GM12874 (cell line): ENCODE data around the gene DTNA.

ENCODE experiments used
- TF ChIP-seq, protein P1 (sequence below): IDR thresholded peaks from 2 replicates; pipeline ENCODE4 v1.5.1; 2011; ENCODE audit warnings: low read depth, mild to moderate bottlenecking, control low read depth, low read length, moderate library complexity; ENCODE audit not compliant: insufficient read depth

The DTNA gene

DNA sequence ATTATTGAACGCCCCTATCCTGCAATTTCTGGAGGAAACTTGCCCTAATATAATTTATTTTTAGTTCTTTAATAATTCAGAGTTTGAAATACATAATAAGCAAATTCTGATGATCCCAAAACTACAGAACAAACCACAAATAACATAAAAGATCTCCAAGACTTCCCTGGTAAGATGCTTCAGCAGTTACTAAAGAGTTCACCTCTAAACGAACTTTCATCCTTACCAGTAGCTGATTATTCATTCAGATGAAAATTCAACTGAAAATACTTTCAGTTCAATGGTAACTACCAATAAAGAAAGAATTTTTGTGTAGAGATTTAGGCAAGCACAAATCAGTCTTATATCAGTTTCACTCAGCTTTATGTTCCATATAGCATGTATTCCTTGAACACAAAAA is 201.0 kb downstream of the DTNA start:
- TF ChIP-seq, protein P1, sequence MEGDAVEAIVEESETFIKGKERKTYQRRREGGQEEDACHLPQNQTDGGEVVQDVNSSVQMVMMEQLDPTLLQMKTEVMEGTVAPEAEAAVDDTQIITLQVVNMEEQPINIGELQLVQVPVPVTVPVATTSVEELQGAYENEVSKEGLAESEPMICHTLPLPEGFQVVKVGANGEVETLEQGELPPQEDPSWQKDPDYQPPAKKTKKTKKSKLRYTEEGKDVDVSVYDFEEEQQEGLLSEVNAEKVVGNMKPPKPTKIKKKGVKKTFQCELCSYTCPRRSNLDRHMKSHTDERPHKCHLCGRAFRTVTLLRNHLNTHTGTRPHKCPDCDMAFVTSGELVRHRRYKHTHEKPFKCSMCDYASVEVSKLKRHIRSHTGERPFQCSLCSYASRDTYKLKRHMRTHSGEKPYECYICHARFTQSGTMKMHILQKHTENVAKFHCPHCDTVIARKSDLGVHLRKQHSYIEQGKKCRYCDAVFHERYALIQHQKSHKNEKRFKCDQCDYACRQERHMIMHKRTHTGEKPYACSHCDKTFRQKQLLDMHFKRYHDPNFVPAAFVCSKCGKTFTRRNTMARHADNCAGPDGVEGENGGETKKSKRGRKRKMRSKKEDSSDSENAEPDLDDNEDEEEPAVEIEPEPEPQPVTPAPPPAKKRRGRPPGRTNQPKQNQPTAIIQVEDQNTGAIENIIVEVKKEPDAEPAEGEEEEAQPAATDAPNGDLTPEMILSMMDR, result no peak

DNA sequence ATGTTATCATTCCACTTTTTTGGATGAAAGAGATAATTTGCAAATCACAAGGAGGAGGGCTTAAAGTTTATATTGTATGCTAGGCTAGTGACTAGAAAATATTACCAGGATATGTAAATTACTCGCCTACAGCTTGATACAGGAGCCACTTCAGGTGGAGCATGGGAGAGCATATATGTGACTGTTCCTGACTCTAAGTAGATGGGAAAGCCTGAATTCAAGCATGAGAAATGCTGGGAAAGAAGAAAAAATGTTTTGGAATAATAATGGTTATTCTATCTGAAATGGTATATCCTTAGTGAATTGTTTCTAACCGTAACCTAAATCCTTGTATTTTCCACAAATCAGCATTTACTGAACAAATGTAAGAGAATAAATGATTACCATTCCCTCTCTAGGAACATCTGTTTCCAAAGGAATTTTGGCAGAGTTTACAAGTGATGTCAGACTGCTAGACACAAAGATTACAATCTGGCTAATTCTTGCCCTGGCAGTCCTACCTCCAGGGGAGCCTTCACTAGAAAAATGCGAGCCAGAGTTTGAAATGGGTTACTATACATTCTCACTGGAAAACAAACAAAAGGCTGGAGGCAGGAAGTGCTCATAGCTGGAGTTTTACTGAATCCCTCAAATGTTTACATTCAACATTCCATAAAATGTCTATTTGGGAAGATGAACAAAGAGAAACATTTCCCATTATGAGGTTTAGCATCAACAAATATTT is 201.7 kb downstream of the DTNA start:
- TF ChIP-seq, protein P1, result no peak

DNA sequence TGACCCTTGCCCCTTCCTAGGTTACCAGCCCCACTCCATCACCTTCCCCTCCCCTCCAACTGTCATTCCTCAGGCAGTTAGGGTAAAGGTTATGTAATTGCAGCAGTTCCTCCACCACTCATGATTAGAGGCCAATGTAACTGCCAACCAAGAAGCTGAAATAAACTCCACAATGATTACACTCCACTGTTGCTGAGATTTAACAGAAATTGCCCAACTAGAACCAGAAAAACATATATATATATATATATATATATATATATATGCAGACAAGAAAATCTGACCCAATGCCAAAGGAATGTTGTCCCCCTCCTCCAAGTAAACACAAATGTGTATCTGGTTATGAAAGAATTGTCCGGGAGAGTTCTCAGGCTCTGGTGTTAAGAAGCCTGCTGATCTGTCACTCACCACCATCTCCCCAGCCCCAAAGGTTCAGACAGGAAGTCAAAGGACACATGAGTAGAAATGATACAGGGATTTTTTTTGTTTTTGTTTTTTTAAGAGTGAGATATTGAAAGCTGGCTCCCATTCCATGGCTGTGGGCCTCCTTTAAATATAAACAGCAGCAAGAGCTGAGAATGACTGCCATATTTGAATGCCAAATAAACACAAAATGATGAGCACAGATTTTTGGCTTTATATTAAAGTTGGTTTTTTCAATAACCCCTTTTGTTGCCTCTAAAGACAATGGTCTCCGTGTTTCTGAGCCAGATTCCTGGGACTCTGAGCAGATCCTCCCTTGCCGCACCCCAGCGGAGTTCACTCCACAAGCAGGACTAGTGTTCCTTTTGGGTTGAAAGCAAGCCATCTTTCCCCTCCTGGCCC is 204.0 kb downstream of the DTNA start:
- TF ChIP-seq, protein P1, result no peak

DNA sequence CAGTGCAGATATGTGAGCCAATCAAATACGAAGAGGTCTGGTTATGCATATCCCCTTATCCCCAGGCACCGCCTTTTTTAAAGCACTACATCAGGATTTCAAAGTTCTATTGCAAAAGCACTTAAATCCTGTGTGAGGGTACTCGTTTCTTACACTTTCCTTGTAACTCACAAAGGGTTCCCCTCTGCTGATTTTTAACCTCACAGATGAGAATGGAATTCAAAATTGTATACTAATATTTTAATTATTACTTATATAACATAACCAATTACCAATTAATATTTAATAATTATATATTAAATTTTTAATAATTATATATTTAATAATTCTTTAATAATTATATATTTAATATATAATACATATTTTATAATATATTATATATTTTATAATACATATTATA is 204.9 kb downstream of the DTNA start:
- TF ChIP-seq, protein P1, result no peak

DNA sequence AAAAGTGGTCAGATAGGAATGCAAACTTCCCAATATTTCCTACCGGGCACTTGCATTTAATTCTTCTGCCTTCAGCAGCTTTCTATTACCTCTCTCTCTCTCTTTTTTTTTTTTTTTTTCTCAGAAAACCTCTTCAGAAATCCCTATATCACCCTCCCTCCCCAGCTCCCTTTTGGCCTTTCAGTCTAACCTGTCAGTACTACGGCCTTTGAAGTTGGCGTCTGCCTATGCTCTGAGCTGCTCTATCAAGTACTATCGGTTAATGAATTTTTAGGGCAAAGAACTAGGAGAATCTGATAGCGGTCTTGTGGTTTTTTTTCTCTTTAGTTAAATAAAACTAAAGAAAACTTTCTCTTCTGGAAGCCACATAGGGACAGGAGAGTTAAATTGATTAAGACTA is 208.8 kb downstream of the DTNA start:
- TF ChIP-seq, protein P1, result no peak

DNA sequence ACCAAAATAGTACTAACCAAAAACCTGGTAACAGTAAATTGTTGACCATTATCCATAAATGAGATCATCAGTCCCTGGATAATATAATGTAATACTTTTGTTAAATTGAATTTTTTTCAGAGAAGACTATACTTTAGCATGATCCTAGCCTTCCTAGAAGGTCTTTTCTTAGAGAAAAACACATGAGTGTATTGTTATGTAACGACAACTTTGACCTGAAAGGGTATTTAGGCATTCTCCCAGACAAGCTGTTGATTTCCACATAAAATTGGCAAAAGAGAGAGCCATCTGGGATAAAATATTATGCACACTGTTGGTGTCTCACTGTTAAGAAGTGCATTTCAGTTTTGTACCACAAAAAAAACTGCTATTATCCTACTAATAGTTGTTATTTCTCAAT is 211.1 kb downstream of the DTNA start:
- TF ChIP-seq, protein P1, result no peak

DNA sequence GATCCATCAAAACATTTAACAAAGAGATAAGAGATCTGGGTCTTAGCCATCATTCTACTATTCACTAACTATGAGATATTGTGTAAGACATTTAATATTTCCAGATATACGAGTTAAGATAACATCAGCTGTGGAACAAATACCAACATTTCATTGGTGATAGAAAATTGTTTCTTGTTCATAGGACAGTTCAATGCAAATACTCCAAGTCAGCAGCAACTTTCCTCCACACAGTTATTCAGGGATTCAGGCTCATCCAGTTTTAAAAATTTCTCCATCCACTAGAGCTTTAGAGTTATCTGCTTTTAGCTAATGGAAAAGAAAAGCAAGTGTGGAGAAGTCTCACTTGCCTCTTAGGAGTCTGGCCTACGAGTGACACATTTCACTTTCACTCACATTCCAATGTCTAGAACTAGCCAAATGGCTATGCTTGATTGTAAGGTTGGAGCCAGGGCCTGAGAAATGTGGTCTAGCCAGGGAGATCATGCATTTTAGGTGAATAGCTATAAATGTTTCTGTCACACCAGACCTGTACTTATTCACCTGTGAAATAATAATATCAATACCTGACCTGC is 211.8 kb downstream of the DTNA start:
- TF ChIP-seq, protein P1, result no peak
